GM21717 (cell line): ENCODE measurements around the gene ASB11.

Source experiments
- ATAC-seq: cut with Tn5 transposase; IDR thresholded peaks from one replicate; pipeline ENCODE4 v1.9.1; 2021; ENCODE audit warnings: mild to moderate bottlenecking, moderate library complexity; ENCODE audit not compliant: unreplicated experiment

The ASB11 gene

GRCh38 chrX:15235001-15235400 is 80.4 kb downstream of the ASB11 start:
- ATAC-seq, result no peak

- no peak for ATAC-seq
Measured at GRCh38 chrX:15233416-15234015, 81.9 kb downstream of the ASB11 start.
